ENCODE results near the gene CLASP2.
"Not testable (repeated sequence)": the region's sequence is repeated elsewhere in the genome, so short reads cannot be mapped to it uniquely, and the experiment has no call there.

Gene CLASP2

GRCh38 chr3:33541918-33542317, 176.1 kb downstream of the CLASP2 start:
- DNase-seq: no peak

DNA sequence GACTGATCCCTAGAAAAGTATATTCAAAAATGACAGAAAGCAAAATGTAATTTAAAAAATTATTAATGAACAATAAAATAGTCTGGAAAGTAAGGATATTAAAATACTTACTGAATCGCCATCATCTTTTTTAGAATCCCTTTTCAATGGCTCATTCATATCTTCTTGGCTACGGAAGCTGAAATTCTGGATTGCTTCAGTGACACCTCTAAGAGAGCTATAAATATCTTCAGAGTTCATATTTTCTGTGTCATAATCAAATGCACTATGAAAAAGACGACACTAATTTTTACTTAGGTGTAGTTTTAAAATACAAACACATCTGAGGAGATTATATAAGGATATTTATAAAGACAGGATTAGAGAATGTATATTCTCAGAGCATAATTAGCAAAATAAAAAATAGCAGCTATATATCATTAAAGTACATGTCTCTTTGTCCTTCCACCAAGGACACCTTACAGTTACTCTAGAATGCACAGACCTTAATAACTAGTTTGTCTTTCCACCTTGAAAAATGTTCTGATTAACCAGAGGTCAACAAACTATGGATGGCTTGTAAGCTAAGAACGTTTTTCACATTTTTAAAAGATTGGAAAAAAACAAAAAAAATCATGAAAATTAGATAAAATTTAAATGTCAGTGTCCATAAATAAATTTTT, 179.2 kb downstream of the CLASP2 start:
- no peak for DNase-seq

GRCh38 chr3:33537133-33537532, 180.9 kb downstream of the CLASP2 start:
- DNase-seq: no peak

DNA sequence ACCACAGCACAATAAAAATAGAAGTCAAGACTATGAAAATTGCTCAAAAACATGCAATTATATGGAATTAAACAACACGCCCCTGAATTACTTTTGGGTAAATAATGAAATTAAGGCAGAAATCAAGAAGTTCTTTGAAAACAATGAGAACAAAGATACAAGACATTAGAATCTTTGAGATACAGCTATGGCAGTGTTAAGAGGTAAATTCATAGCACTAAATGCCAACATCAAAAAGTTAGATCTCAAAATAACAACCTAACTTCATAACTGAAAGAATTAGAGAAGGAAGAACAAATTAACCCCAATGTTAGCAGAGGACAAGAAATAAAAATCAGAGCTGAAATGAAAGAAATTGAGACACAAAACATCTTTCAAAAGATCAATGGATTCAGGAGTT, 191.3 kb downstream of the CLASP2 start:
- no peak for DNase-seq

- DNase-seq: no peak
Measured at GRCh38 chr3:33525232-33525631, 192.8 kb downstream of the CLASP2 start.

GRCh38 chr3:33523093-33523667, 194.9 kb downstream of the CLASP2 start:
- no peak for DNase-seq

GRCh38 chr3:33521736-33522135, 196.3 kb downstream of the CLASP2 start:
- no peak for DNase-seq

DNA sequence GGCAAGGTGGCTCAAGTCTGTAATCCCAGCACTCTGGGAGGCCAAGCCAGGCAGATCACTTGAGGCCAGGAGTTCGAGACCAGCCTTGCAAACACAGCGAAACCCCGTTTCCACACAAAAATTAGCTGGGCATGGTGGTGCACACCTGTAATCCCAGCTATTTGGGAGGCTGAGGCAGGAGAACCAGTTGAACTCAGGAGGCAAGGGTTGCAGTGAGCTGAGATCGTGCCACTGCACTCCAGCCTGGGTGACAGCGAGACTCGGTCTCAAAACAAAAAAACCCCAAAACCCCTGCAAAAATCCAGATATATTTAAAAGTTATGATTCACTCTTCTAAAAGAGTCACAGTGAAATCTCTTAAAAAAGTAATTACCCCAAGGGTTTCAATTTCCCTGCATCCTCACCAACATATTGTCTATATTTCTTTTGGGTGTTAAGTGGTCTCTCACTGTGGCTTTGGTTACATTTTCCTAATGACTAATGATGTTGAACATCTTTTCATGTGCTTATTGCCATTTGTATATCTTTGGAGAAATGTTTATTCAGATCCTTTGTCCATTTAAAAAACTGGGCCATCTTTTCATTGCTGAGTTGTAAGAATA, 204.7 kb downstream of the CLASP2 start:
- DNase-seq: no peak

DNA sequence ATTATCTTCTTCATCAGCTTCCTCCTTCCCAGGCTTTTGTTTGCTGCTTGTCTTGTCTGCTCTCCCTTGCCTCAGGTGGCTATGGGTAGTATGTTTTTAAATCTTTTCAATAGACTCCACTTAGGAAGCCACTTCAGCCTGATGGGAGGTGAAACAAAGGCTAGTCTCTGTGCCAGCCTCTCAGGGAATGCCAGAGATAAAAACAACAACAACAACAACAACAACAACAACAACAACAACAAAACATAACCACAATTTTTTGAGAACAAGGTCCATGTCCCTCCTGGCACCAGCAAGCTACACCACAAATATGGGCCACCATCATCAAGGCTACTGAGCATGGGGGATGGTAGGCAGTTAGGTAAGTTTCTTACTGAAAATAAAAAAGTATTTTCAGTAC, 213.0 kb downstream of the CLASP2 start:
- DNase-seq: no peak

DNA sequence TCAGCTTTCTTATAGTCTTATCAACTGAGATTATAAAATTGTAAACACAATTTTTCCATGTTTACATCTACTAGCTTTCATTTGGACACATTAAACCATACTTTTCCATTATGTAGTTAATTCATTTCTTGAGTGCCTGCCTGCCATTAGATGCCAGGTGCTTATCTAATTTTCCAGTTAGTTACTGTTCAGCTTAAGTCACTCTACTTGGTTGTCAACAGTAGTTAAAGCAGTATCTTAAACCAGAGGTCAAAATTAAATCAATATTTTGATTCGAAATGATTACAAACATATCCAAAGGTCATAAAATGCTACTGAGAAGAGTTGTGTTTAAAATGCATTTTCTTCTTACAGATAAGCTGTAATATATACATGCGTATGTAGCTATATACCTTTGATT, 221.6 kb downstream of the CLASP2 start:
- DNase-seq: no peak

- no peak for DNase-seq
Measured at GRCh38 chr3:33491721-33492120, 226.3 kb downstream of the CLASP2 start.

- no peak for DNase-seq
Measured at GRCh38 chr3:33490641-33491241, 227.3 kb downstream of the CLASP2 start.

DNA sequence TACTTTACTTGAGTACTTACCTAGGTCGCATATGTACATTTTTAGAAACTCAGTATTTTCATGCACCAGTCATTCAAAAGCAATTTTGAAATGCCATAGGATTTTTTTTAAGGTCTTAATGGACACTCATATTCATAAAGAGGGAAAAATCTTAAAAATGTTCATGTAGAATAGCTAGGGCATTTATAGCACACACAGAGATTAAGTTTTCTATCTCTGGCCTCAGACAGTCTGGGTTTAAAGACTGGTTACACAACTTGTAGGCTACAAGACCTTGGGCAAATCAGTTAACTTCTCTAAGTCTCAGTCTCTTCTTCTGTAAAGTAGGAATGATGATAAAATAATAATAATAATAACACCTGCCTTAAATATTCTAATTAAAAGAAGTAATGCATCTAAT, 229.4 kb downstream of the CLASP2 start:
- DNase-seq: no peak

GRCh38 chr3:33488246-33488645, 229.8 kb downstream of the CLASP2 start:
- no peak for DNase-seq

GRCh38 chr3:33482111-33482521, 235.9 kb downstream of the CLASP2 start:
- DNase-seq: no peak

- no peak for DNase-seq
Measured at GRCh38 chr3:33474896-33475295, 243.2 kb downstream of the CLASP2 start.

DNA sequence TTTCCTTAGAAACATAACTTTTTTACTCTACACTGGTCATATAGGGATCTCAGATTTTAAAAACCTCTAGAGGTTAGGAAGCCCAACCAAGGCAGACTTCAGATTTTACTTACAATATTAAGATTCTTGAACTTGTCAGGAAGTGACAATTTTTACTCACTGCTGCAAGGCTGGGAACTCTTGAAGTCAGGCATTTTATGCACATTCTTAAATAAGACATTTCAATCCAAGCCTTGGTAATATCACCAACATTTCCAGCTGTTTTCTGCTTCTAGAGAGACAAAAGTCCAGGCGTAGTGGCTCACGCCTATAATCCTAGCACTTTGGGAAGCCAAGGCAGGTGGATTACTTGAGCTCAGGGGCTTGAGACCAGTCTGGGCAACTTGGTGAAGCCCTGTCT, 244.2 kb downstream of the CLASP2 start:
- DNase-seq: no peak

- no peak for DNase-seq
Measured at GRCh38 chr3:33467786-33468185, 250.3 kb downstream of the CLASP2 start.

GRCh38 chr3:33461097-33461496, 257.0 kb downstream of the CLASP2 start:
- DNase-seq: no peak

DNA sequence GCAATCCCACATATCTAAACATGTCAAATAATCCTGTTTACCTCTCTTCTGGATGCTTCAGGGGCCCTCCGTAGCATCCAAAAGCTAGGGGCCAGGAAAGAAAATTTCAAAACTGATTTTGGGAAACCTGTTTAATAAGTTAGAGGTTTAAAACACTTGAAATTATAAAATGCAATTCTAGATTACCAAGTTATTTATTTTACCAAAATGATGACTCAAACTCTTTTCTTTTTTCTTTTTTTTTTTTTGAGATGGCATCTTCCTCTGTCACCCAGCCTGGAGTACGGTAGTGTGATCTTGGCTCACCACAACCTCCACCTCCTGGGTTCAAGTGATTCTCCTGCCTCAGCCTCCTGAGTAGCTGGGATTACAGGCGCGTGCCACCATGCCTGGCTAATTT, 258.5 kb downstream of the CLASP2 start:
- DNase-seq: not testable (repeated sequence)

DNA sequence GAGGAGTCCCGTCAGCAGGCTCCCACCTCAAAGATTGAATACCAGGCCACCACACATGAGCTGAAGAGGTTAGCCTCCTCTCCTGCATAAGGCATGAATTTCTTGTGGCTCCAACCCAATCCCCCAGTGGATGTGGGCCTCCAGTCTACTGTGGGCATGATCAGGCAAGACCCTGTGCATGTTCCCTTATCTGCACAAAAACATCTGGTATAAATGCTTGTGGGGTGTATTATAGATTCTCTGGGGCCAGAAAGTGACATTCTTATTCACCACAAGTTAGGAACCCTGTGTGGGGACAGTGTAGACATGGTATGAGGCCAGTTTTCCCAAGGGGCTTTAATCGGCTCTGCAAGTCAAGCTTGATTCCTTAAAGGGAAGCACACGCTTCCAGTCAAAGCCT, 259.6 kb downstream of the CLASP2 start:
- DNase-seq: no peak

DNA sequence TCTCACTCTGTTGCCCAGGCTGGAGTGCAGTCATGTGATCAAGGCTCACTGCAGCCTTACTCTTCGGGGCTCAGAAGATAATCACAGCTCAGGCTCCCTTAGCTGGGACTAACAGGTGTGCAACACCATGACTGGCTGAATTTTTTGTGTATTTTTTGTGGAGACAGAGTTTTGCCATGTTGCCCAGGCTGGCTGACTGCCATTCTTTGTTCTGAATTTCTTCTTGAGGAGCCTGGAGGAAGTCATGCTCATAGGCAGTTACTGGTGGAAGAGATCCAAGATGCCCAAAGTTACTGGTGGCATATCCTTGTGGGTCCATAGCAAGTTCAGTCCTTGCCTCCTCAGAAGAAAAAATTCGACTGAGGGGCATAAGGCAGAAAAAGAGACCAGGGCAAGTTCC, 261.3 kb downstream of the CLASP2 start:
- no peak for DNase-seq

GRCh38 chr3:33453331-33453761, 264.7 kb downstream of the CLASP2 start:
- no peak for DNase-seq

GRCh38 chr3:33451994-33452393, 266.1 kb downstream of the CLASP2 start:
- DNase-seq: not testable (repeated sequence)

All from NCI-H82 (cell line).